Ascending aorta (tissue), 2 donors: ENCODE measurements around the gene OR5H2. TPM values are rescaled to one million over a fixed set of nuclear protein-coding genes. Genes with fewer than 3 reads are reported as not detected.
"Not testable (repeated sequence)": the region's sequence is repeated elsewhere in the genome, so short reads cannot be mapped to it uniquely, and the experiment has no call there.

ENCODE experiments used
- DNase-seq, 2 donors: peaks; one replicate each; pipeline ENCODE4 v3.0.0-alpha.2; 2019; ENCODE audit warnings: low spot score in 2 of 2
- H3K27ac ChIP-seq, 2 donors: fragments of 200-600 bp; sonication (generic); one replicate each; pipeline ENCODE4 v1.5.1; 2016 to 2017; ENCODE audit warnings: mild to moderate bottlenecking in 1 of 2
- H3K27me3 ChIP-seq: fragments of 200-600 bp; sonication (generic); one replicate; pipeline ENCODE4 v1.5.1; 2017
- H3K36me3 ChIP-seq, 2 donors: fragments of 200-600 bp; sonication (generic); one replicate each; pipeline ENCODE4 v1.5.1; 2016
- H3K4me1 ChIP-seq, 2 donors: fragments of 200-600 bp; sonication (generic); one replicate each; pipeline ENCODE4 v1.5.1; 2016 to 2017; ENCODE audit warnings: mild to moderate bottlenecking in 1 of 2
- H3K4me3 ChIP-seq, 2 donors: fragments of 200-600 bp; sonication (generic); one replicate each; pipeline ENCODE4 v1.5.1; 2016 to 2017; ENCODE audit warnings: mild to moderate bottlenecking in 1 of 2
- H3K9me3 ChIP-seq, 2 donors: fragments of 200-600 bp; sonication (generic); one replicate each; pipeline ENCODE4 v1.5.1; 2016
- intact Hi-C: fragments of 100-400 bp; cut with DNase I; formaldehyde crosslinking; loops from one replicate; pipeline ENCODE4 v1.15.1; 2023
- total RNA-seq: library from RNA; depleted of rRNA; stranded (reverse); fragments of >200 nt; gene quantifications from one replicate; pipeline ENCODE4 v1.1.0, GENCODE V29; 2016
- TF ChIP-seq, protein P1 (sequence below), 3 experiments: fragments of 200-600 bp in 2 of 3; fragments of 450-650 bp in 1 of 3; sonication (generic) in 2 of 3; IDR thresholded peaks; one replicate each; pipeline ENCODE4 v1.5.1; 2016 to 2019; ENCODE audit warnings: antibody characterized with exemption in 3 of 3, mild to moderate bottlenecking in 1 of 3, moderate library complexity in 1 of 3

OR5H2 gene
- total RNA-seq = not detected

DNA sequence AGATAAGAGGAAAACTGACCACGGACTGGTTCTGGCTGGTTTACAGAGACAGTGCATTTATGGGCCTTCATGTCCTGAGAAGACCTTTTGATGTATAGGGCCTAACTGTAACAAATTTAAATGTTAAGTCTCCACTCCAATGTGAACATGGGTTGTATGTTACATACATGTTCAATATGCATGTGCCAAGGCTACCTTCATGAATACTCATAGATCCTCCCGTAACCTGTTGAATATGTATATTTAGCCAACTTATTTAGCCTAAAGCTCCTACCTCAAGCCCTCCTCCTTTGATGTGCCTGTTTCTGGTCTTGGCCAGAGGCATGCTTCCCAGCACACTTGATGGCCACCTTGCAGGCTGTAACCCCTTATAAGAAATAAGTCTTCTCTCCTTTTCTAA lies at the start of gene OR5H2:
OR5H2 (plus strand) TSS at position 301 of the 400 bp plus-strand sequence. CDS start 398 bp downstream, outside the sequence.
- TF ChIP-seq, protein P1, sequence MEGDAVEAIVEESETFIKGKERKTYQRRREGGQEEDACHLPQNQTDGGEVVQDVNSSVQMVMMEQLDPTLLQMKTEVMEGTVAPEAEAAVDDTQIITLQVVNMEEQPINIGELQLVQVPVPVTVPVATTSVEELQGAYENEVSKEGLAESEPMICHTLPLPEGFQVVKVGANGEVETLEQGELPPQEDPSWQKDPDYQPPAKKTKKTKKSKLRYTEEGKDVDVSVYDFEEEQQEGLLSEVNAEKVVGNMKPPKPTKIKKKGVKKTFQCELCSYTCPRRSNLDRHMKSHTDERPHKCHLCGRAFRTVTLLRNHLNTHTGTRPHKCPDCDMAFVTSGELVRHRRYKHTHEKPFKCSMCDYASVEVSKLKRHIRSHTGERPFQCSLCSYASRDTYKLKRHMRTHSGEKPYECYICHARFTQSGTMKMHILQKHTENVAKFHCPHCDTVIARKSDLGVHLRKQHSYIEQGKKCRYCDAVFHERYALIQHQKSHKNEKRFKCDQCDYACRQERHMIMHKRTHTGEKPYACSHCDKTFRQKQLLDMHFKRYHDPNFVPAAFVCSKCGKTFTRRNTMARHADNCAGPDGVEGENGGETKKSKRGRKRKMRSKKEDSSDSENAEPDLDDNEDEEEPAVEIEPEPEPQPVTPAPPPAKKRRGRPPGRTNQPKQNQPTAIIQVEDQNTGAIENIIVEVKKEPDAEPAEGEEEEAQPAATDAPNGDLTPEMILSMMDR (IDR thresholded peaks at IDR 0.05) = no peak
- Histone ChIP-seq H3K36me3 (no peaks in the 10 kb centered on the region), H3K9me3 (no peaks in the 10 kb centered on the region), H3K4me3 (no peak within 1 kb of the TSS), H3K4me1 (no peaks in the 10 kb centered on the region), H3K27ac (no peak within 1 kb of the TSS), H3K27me3 (no peaks in the 10 kb centered on the region)
- no peak for DNase-seq
- intact Hi-C loops = no loop called here

DNA sequence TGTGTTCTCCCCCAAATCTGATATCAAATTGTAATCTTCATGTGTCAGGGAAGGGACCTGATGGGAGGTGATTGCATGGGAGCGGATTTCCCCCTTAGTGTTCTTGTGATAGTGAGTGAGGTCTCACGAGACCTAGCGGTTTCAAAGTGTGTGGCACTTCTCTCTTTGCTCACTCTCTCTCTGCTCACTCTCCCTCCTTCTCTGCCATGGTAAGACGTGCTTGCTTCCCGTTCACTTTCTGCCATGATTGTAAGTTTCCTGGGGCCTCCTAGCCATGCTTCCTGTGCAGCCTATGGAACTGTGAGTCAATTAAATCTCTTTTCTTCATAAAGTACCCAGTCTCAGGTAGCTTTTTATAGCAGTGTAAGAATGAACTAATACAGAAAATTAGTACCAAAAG lies 48.8 kb upstream of the OR5H2 start:
- TF ChIP-seq, protein P1 (IDR thresholded peaks at IDR 0.05) = no peak

DNA sequence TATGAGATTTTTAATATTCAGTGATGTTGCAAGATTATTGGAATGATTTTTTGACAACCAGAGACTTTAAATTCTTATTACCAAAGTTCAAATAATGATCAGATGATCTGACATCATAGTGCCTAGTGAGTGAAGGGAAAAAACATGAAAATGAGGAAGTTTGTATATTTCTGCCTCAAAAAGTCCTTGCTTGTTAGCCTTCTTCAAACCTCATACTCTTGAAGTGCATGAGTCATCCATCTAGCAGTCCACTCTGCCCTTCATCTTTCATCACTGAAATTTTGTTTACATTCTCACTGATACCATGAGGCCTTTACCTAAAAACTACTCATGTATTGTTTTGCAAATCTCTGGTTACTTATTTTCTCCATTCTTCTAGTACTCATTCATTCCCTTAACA lies 42.2 kb upstream of the OR5H2 start:
- Histone ChIP-seq H3K9me3 (no peaks in the 10 kb centered on the region), H3K27me3 (no peaks in the 10 kb centered on the region), H3K27ac (no peak overlapping the region), H3K36me3 (no peaks in the 10 kb centered on the region), H3K4me3 (no peak overlapping the region), H3K4me1 (no peaks in the 10 kb centered on the region)
- no peak for DNase-seq
- TF ChIP-seq, protein P1 (IDR thresholded peaks at IDR 0.05) = no peak
- intact Hi-C loops = no loop called here

More for the DNA sequence above, 48.8 kb upstream of the OR5H2 start:
- intact Hi-C loops = no loop called here
- Histone ChIP-seq H3K27ac (no peak overlapping the region), H3K27me3 (no peaks in the 10 kb centered on the region), H3K36me3 (no peaks in the 10 kb centered on the region), H3K4me3 (no peak overlapping the region), H3K9me3 (no peaks in the 10 kb centered on the region), H3K4me1 (no peaks in the 10 kb centered on the region)
- DNase-seq = no peak

DNA sequence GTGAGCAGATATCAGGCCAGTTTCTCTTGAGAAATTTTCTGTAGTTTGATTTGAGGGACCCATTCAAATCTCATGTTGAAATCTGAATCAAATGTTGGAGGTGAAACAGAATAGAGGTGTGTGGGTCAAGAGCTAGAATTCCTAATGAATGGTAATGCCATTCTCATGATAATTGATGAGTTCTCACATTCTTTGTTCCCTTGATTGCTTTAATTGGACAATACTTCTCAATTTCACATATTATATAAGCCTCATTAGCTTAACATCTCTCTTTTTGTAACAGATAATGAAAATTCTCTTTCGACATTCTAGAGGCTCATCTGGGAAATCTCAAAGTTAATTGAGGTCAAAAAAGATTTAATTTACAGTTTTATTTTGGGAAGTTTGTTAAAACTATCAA lies 40.1 kb upstream of the OR5H2 start:
- intact Hi-C loops = no loop called here
- Histone ChIP-seq H3K4me1 (no peaks in the 10 kb centered on the region), H3K27ac (no peak overlapping the region), H3K27me3 (no peaks in the 10 kb centered on the region), H3K9me3 (no peaks in the 10 kb centered on the region), H3K4me3 (no peak overlapping the region), H3K36me3 (no peaks in the 10 kb centered on the region)
- TF ChIP-seq, protein P1 (IDR thresholded peaks at IDR 0.05) = no peak
- DNase-seq = no peak

DNA sequence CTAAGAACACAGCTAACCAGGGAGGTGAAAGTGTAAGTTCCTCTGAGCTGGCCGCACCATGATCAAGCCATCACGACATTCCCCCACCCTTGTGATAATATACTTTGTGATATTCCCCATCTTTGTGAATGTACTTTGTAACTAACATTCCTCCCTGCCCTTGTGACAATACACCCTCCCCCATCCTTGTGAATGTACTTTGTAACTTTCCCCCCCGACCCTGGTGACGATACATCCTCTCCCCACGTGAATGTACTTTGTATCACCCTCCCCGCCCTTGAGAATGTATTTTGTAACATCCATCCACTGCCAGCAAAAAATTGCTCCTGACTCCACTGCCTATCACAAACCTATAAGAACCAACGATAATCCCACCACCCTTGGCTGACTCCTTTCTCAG lies 38.5 kb upstream of the OR5H2 start:
- no peaks in the 10 kb centered on the region for H3K36me3 ChIP-seq
- no peak overlapping the region for H3K27ac ChIP-seq
- no peaks in the 10 kb centered on the region for H3K27me3 ChIP-seq
- DNase-seq = no peak
- no peak overlapping the region for H3K4me3 ChIP-seq
- TF ChIP-seq, protein P1 (IDR thresholded peaks at IDR 0.05) = no peak
- no peaks in the 10 kb centered on the region for H3K9me3 ChIP-seq
- H3K4me1 ChIP-seq = no peaks in the 10 kb centered on the region
- intact Hi-C loops = no loop called here

DNA sequence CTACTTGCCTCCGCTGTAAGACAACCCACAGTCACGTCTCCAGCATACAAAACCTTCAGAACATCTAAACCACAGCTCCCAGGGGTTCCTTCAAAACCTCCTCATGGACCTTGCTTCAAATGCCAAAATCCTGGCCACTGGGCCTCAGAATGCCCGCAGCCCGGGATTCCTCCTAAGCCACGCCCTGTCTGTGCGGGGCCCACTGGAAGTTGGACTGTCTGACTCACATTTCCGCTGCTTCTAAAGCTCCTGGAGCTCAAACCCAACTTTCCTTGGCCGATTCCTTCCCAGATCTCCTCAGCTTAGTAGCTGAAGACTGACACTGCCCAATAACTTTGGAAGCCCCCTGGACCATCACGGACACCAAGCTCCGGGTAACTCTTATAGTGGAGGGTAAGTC lies 36.2 kb upstream of the OR5H2 start:
- Histone ChIP-seq H3K36me3 (no peaks in the 10 kb centered on the region), H3K4me3 (no peak overlapping the region), H3K27me3 (no peaks in the 10 kb centered on the region), H3K27ac (no peak overlapping the region), H3K4me1 (no peaks in the 10 kb centered on the region), H3K9me3 (no peaks in the 10 kb centered on the region)
- TF ChIP-seq, protein P1 (IDR thresholded peaks at IDR 0.05) = no peak
- no peak for DNase-seq
- intact Hi-C loops = no loop called here

DNA sequence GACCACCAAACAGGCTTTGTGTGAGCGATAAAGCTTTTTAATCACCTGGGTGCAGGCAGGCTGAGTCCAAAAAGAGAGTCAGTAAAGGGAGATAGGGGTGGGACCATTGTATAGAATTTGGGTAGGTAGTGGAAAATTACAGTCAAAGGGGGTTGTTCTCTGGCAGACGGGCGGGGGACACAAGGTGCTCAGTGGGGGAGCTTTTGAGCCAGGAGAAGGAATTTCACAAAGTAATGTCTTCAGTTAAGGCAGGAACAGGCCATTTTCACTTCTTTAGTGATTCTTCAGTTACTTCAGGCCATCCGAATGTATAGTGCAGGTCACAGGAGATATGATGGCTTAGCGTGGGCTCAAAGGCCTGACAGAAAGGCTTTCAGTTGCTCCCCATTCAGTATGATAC lies 26.3 kb upstream of the OR5H2 start:
- intact Hi-C loops, H3K4me3 ChIP-seq, H3K36me3 ChIP-seq, H3K27me3 ChIP-seq, H3K27ac ChIP-seq, H3K9me3 ChIP-seq, DNase-seq, H3K4me1 ChIP-seq: not testable (repeated sequence)
